Osteoblast (primary cell): ENCODE data around the gene CABLES1. TPM values are rescaled to one million over a fixed set of nuclear protein-coding genes. Genes with fewer than 3 reads are reported as not detected.

Experiments used
- DNase-seq: peaks from one replicate; pipeline ENCODE4 v3.0.0; 2011; ENCODE audit warnings: low spot score, mixed read lengths; ENCODE audit not compliant: insufficient read length; ENCODE audit errors: missing footprints
- H2AFZ ChIP-seq: 2 replicates; pipeline ENCODE4 v1.6.0; 2011; ENCODE audit warnings: mild to moderate bottlenecking, low read length
- H3K27ac ChIP-seq: 2 replicates; pipeline ENCODE4 v1.5.1; 2011; ENCODE audit warnings: mild to moderate bottlenecking, low read depth, low read length, moderate library complexity
- H3K27me3 ChIP-seq: 2 replicates; pipeline ENCODE4 v1.6.0; 2012; ENCODE audit warnings: mild to moderate bottlenecking, control low read depth, inconsistent platforms, low read length, moderate library complexity; ENCODE audit not compliant: insufficient read depth
- H3K36me3 ChIP-seq: 2 replicates; pipeline ENCODE4 v1.5.1; 2011; ENCODE audit warnings: mild to moderate bottlenecking, low read length, control low read depth, moderate library complexity; ENCODE audit not compliant: insufficient read depth
- H3K4me1 ChIP-seq: 2 replicates; pipeline ENCODE4 v1.5.1; 2011; ENCODE audit warnings: mild to moderate bottlenecking, low read length, control low read depth, moderate library complexity; ENCODE audit not compliant: insufficient read depth
- H3K4me2 ChIP-seq: 2 replicates; pipeline ENCODE4 v1.6.0; 2011; ENCODE audit warnings: mild to moderate bottlenecking, low read length; ENCODE audit not compliant: insufficient read depth
- H3K4me3 ChIP-seq: fragments of 200-600 bp; sonication (generic); 3 replicates; pipeline ENCODE4 v1.5.1; 2012; ENCODE audit warnings: mild to moderate bottlenecking, low read length, inconsistent platforms; ENCODE audit not compliant: insufficient read depth
- H3K79me2 ChIP-seq: 2 replicates; pipeline ENCODE4 v1.6.0; 2012; ENCODE audit warnings: mild to moderate bottlenecking, low read length, control low read depth, inconsistent platforms; ENCODE audit not compliant: insufficient read depth
- H3K9me3 ChIP-seq: 2 replicates; pipeline ENCODE4 v1.5.1; 2011; ENCODE audit warnings: low read depth, low read length, control low read depth
- H4K20me1 ChIP-seq: 2 replicates; pipeline ENCODE4 v1.6.0; 2012; ENCODE audit warnings: mild to moderate bottlenecking, low read length, control low read depth; ENCODE audit not compliant: insufficient read depth
- total RNA-seq: library from RNA; depleted of rRNA; stranded (reverse); fragments of >200 nt; gene quantifications from 2 replicates; pipeline ENCODE4 v1.2.3, GENCODE V29; 2012
- TF ChIP-seq, protein P1 (sequence below): IDR thresholded peaks from 2 replicates; pipeline ENCODE4 v1.5.1; 2011; ENCODE audit warnings: mild to moderate bottlenecking, low read depth, low read length, moderate library complexity; ENCODE audit errors: extremely low read depth

The CABLES1 gene
- total RNA-seq, 1 donor: 13.0 TPM

DNA sequence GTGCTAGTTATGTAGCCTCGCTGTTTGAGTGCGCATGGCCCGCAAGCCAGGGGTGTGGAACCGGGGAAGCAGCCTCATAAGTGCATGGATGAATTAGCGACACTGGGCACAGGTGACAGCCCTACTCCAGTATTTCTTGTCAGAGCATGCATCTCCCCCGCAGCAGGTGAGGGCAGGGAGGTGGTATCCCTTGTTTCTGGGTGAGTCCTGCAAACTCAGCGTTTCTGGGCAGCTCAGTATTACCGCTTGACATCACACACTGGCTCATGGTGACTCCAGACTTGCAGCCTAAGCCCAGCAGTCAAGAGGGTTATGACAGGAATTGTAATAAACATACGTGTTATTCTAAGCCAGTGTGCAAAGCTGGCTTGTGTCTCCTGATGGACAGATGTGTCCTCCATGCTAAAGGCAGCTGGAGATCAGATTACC lies 2.5 kb downstream of the CABLES1 start:
- no peaks in the 10 kb centered on the region for H3K36me3 ChIP-seq
- H2AFZ ChIP-seq: no peak overlapping the region
- peak overlapping the region; percentile 86 for H3K4me2 ChIP-seq
- H4K20me1 ChIP-seq: peaks cover 35% of the 10 kb centered on the region
- TF ChIP-seq, protein P1, sequence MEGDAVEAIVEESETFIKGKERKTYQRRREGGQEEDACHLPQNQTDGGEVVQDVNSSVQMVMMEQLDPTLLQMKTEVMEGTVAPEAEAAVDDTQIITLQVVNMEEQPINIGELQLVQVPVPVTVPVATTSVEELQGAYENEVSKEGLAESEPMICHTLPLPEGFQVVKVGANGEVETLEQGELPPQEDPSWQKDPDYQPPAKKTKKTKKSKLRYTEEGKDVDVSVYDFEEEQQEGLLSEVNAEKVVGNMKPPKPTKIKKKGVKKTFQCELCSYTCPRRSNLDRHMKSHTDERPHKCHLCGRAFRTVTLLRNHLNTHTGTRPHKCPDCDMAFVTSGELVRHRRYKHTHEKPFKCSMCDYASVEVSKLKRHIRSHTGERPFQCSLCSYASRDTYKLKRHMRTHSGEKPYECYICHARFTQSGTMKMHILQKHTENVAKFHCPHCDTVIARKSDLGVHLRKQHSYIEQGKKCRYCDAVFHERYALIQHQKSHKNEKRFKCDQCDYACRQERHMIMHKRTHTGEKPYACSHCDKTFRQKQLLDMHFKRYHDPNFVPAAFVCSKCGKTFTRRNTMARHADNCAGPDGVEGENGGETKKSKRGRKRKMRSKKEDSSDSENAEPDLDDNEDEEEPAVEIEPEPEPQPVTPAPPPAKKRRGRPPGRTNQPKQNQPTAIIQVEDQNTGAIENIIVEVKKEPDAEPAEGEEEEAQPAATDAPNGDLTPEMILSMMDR: no peak
- H3K27ac ChIP-seq: no peak overlapping the region
- no peaks in the 10 kb centered on the region for H3K27me3 ChIP-seq
- H3K4me1 ChIP-seq: peaks cover 25% of the 10 kb centered on the region
- DNase-seq: no peak
- peak overlapping the region; percentile 82 for H3K4me3 ChIP-seq
- no peaks in the 10 kb centered on the region for H3K9me3 ChIP-seq
- H3K79me2 ChIP-seq: peaks cover 63% of the 10 kb centered on the region

DNA sequence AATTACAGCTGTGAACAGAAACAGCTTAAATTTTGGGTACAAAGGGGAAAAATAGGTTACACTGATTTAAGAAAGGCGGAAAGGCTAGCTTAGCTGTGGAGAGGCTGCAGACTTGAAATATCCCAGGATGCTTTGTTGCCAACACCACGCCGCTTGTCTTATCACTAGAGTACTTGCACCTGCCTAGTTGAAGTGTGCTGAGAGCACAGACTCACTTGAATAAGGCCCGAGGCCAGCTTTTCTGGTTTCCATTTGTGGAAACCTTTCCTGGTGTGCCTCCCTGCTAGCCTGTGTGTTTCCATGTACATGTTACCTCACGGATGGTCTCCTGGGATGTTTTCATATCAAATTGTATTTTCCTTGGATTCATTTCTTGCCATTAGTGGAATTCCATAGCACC lies 3.2 kb downstream of the CABLES1 start:
- Histone ChIP-seq H3K4me3 (no peak overlapping the region), H3K4me1 (peaks cover 29% of the 10 kb centered on the region), H3K27me3 (no peaks in the 10 kb centered on the region), H3K4me2 (no peak overlapping the region), H3K79me2 (peaks cover 70% of the 10 kb centered on the region), H3K36me3 (no peaks in the 10 kb centered on the region), H2AFZ (no peak overlapping the region), H4K20me1 (peaks cover 41% of the 10 kb centered on the region), H3K27ac (no peak overlapping the region), H3K9me3 (no peaks in the 10 kb centered on the region)
- DNase-seq: no peak
- TF ChIP-seq, protein P1: no peak

DNA sequence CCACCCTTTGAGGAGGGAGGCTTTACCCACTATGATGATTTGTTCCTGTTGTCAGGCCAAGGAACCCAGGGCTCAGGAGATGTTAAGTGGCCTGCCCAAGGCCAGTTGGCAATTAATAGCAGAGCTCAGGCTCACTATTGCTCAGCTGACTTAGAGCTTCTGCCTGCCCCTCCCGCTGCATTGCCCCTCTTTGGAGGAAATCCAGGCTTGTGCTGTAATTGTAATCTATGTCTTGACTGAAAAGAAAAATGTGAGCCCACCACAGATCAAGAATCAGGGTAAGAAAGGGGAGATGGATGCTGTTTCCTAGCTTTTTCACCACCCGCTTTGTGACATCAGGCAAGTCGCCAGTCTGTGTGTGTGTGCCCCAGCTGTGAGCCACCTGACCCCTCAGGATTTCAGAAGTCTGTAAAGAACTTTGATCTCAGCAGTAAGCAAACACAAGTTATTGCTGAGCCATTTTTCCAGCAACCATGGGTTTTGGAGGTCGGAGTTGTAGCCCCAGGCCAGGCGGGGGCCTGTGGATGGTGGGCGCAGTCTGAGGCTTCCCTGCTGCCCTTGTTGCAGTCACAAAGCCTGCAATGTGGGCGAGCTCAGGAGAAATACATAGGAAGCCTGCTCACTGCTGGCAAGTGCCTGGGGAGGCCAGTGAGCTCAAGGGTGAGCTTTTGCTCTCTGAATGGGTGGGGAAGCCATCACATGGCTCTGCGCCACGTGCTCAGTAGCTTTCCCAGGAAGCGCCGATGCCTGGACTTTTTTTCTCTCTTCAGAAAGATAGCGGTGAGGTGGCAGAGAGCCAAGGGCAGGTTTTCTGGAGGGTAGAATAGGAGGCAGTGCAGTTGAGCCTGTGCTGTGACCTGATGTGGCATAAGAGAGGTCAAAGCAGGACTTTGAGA lies 6.1 kb downstream of the CABLES1 start:
- peaks cover 44% of the 10 kb centered on the region for H4K20me1 ChIP-seq

More for the DNA sequence above, 6.1 kb downstream of the CABLES1 start:
- H3K27ac ChIP-seq: no peak overlapping the region
- H3K79me2 ChIP-seq: peaks cover 87% of the 10 kb centered on the region
- H3K36me3 ChIP-seq: no peaks in the 10 kb centered on the region
- H3K27me3 ChIP-seq: no peaks in the 10 kb centered on the region
- no peak for DNase-seq
- no peak overlapping the region for H3K4me2 ChIP-seq
- no peak overlapping the region for H3K4me3 ChIP-seq
- H3K9me3 ChIP-seq: no peaks in the 10 kb centered on the region
- no peak overlapping the region for H2AFZ ChIP-seq
- TF ChIP-seq, protein P1: no peak
- H3K4me1 ChIP-seq: peaks cover 34% of the 10 kb centered on the region
